SK-N-SH (cell line): ENCODE measurements around the gene SMIM28. TPM values are rescaled to one million over a fixed set of nuclear protein-coding genes. Genes with fewer than 3 reads are reported as not detected.

Experiments used
- CTCF ChIA-PET: fragments of 300-600, 350-600 bp; formaldehyde crosslinking; extraction: SDS; loops from one replicate; lab custom pipeline; 2021; lab: Yijun Ruan, JAX
- POLR2A ChIA-PET: fragments of 350-600 bp; sonication (Branson Sonifier 250); formaldehyde crosslinking; extraction: SDS; loops from one replicate; lab custom pipeline; 2020; ENCODE audit warnings: antibody characterized with exemption, inconsistent platforms; lab: Yijun Ruan, JAX
- DNase-seq: peaks from one replicate; pipeline ENCODE4 v3.0.0; 2012
- H2AFZ ChIP-seq: fragments of 200-600 bp; sonication (generic); 2 replicates; pipeline ENCODE4 v1.8.1; 2016; ENCODE audit warnings: antibody characterized with exemption, mild to moderate bottlenecking, low read depth
- H3F3A ChIP-seq: fragments of 200-600 bp; sonication (generic); replicated peaks from 2 replicates; pipeline ENCODE3; 2016; ENCODE audit warnings: antibody characterized with exemption, mild to moderate bottlenecking; ENCODE audit not compliant: insufficient read depth
- H3K27ac ChIP-seq, 2 experiments: fragments of 200-500 bp in 1 of 2; fragments of 200-600 bp in 1 of 2; sonication (Bioruptor generic) in 1 of 2; sonication (generic), shearing (Covaris generic) in 1 of 2; 2 replicates each; pipeline versions ENCODE4 v1.5.1 to v1.6.1; 2014 to 2016; ENCODE audit warnings: low read depth in 2 of 2, inconsistent platforms in 1 of 2, low read length in 1 of 2, mild to moderate bottlenecking in 1 of 2, mixed read lengths in 1 of 2
- H3K27me3 ChIP-seq: fragments of 200-600 bp; sonication (generic), shearing (Covaris generic); 2 replicates; pipeline ENCODE4 v1.6.1; 2016; ENCODE audit warnings: mixed run types; ENCODE audit not compliant: insufficient read depth
- H3K36me3 ChIP-seq, 2 experiments: fragments of 200-500 bp in 1 of 2; fragments of 200-600 bp in 1 of 2; sonication (Bioruptor generic) in 1 of 2; sonication (generic) in 1 of 2; replicated peaks in 1 of 2; 2 replicates each; pipeline versions ENCODE3 to v1.5.1; 2014 to 2016; ENCODE audit warnings: low read length in 1 of 2, mild to moderate bottlenecking in 1 of 2; ENCODE audit not compliant: insufficient read depth in 2 of 2, control insufficient read depth in 1 of 2
- H3K4me1 ChIP-seq, 2 experiments: fragments of 200-500 bp in 1 of 2; fragments of 200-600 bp in 1 of 2; sonication (Bioruptor generic) in 1 of 2; sonication (generic), shearing (Covaris generic) in 1 of 2; 2 replicates each; pipeline versions ENCODE4 v1.5.1 to v1.6.1; 2014 to 2016; ENCODE audit warnings: low read depth in 1 of 2, low read length in 1 of 2, mixed run types in 1 of 2; ENCODE audit not compliant: insufficient read depth in 2 of 2, control insufficient read depth in 1 of 2
- H3K4me2 ChIP-seq: fragments of 200-600 bp; sonication (generic), shearing (Covaris generic); 2 replicates; pipeline ENCODE4 v1.6.1; 2017; ENCODE audit warnings: mixed run types
- H3K4me3 ChIP-seq, 2 experiments: fragments of 200-500 bp in 1 of 2; fragments of 200-600 bp in 1 of 2; sonication (Bioruptor generic) in 1 of 2; sonication (generic), shearing (Covaris generic) in 1 of 2; 2 replicates each; pipeline versions ENCODE4 v1.5.1 to v1.8.1; 2014 to 2016; ENCODE audit warnings: low read depth in 2 of 2, inconsistent platforms in 1 of 2, low read length in 1 of 2, mild to moderate bottlenecking in 1 of 2, mixed read lengths in 1 of 2, moderate library complexity in 1 of 2
- H3K79me2 ChIP-seq: fragments of 200-600 bp; sonication (generic); 2 replicates; pipeline ENCODE4 v1.8.1; 2017; ENCODE audit warnings: mild to moderate bottlenecking; ENCODE audit not compliant: insufficient read depth
- H3K9ac ChIP-seq: fragments of 200-600 bp; sonication (generic); 2 replicates; pipeline ENCODE4 v1.6.1; 2017; ENCODE audit warnings: mixed run types
- H3K9me2 ChIP-seq: fragments of 200-600 bp; sonication (generic); 2 replicates; pipeline ENCODE4 v1.6.1; 2017; ENCODE audit warnings: mixed run types
- H3K9me3 ChIP-seq: fragments of 200-600 bp; sonication (generic); 2 replicates; pipeline ENCODE4 v1.6.1; 2017; ENCODE audit warnings: mixed run types, mild to moderate bottlenecking, moderate library complexity
- H4K20me1 ChIP-seq: fragments of 200-600 bp; sonication (generic); 2 replicates; pipeline ENCODE4 v1.6.1; 2017; ENCODE audit warnings: mild to moderate bottlenecking, mixed run types; ENCODE audit not compliant: insufficient read depth
- FOSL2 ChIP-seq: IDR thresholded peaks from 2 replicates; pipeline ENCODE4 v1.4.0; 2012; ENCODE audit warnings: low read depth, mild to moderate bottlenecking, moderate library complexity, borderline replicate concordance
- FOXJ3 ChIP-seq: sonication (generic); formaldehyde crosslinking; IDR thresholded peaks from 2 replicates; pipeline ENCODE4 v1.5.1; 2020; ENCODE audit warnings: mild to moderate bottlenecking, missing genetic modification reagents
- FOXM1 ChIP-seq: IDR thresholded peaks from 2 replicates; pipeline ENCODE4 v1.4.0; 2012; ENCODE audit warnings: low read depth, mild to moderate bottlenecking
- GABPA ChIP-seq: IDR thresholded peaks from 2 replicates; pipeline ENCODE4 v1.4.0; 2012; ENCODE audit warnings: low read depth, mild to moderate bottlenecking
- GATA2 ChIP-seq: sonication (generic); formaldehyde crosslinking; IDR thresholded peaks from 2 replicates; pipeline ENCODE4 v1.5.0; 2020; ENCODE audit warnings: mild to moderate bottlenecking, missing genetic modification reagents
- JUND ChIP-seq: IDR thresholded peaks from 2 replicates; pipeline ENCODE4 v1.4.0; 2012
- MEF2A ChIP-seq: IDR thresholded peaks from 2 replicates; pipeline ENCODE4 v1.4.0; 2012; ENCODE audit warnings: low read depth, borderline replicate concordance
- NRF1 ChIP-seq: IDR thresholded peaks from 2 replicates; pipeline ENCODE4 v1.6.1; 2012; ENCODE audit warnings: low read depth, mild to moderate bottlenecking, low read length
- POLR2AphosphoS5 ChIP-seq: IDR thresholded peaks from 2 replicates; pipeline ENCODE4 v1.6.1; 2012; ENCODE audit warnings: low read depth, low read length
- RCOR1 ChIP-seq: fragments of 150-350 bp; IDR thresholded peaks from 2 replicates; pipeline ENCODE4 v1.6.1; 2017; ENCODE audit warnings: antibody characterized with exemption, low read length
- RFX5 ChIP-seq: IDR thresholded peaks from 2 replicates; pipeline ENCODE4 v1.6.1; 2012; ENCODE audit warnings: mild to moderate bottlenecking, improper control_type of control experiment, low read length
- RXRA ChIP-seq: IDR thresholded peaks from 2 replicates; pipeline ENCODE4 v1.4.0; 2012; ENCODE audit warnings: low read depth, mild to moderate bottlenecking, borderline replicate concordance
- SMC3 ChIP-seq: IDR thresholded peaks from 2 replicates; pipeline ENCODE4 v1.6.1; 2012; ENCODE audit warnings: low read depth, low read length, improper control_type of control experiment
- TAF1 ChIP-seq: IDR thresholded peaks from 2 replicates; pipeline ENCODE4 v1.6.1; 2012; ENCODE audit warnings: low read depth, mild to moderate bottlenecking, low read length, moderate library complexity, borderline replicate concordance
- TCF12 ChIP-seq: IDR thresholded peaks from 2 replicates; pipeline ENCODE4 v1.4.0; 2012
- WGBS: methylation state at CpG from one replicate; pipeline ENCODE4 v1.1.6; 2017; ENCODE audit warnings: low lambda C conversion rate; 5-methylcytosine and 5-hydroxymethylcytosine counted together
- polyA plus RNA-seq, 3 experiments: library from polyadenylated mRNA; depleted of rRNA; stranded (reverse); fragments of >200 nt; gene quantifications; 2 replicates each; pipeline ENCODE4 v1.2.3, GENCODE V29; 2012
- TF ChIP-seq, protein P1 (sequence below): fragments of 150-350 bp; IDR thresholded peaks from 2 replicates; pipeline ENCODE4 v1.6.1; 2016; ENCODE audit warnings: mild to moderate bottlenecking, low read depth, low read length
- TF ChIP-seq, protein P2 (sequence below): IDR thresholded peaks from 2 replicates; pipeline ENCODE4 v1.4.0; 2012; ENCODE audit warnings: low read depth, borderline replicate concordance
- TF ChIP-seq, protein P3 (sequence below): IDR thresholded peaks from 2 replicates; pipeline ENCODE4 v1.4.0; 2012; ENCODE audit warnings: low read depth
- TF ChIP-seq, protein P4 (sequence below): IDR thresholded peaks from 2 replicates; pipeline ENCODE4 v1.6.1; 2012; ENCODE audit warnings: mild to moderate bottlenecking, low read depth, low read length, moderate library complexity

The SMIM28 gene
- polyA plus RNA-seq, 1 of the 3 experiments (the other 2 are of a cell fraction), result not detected

DNA sequence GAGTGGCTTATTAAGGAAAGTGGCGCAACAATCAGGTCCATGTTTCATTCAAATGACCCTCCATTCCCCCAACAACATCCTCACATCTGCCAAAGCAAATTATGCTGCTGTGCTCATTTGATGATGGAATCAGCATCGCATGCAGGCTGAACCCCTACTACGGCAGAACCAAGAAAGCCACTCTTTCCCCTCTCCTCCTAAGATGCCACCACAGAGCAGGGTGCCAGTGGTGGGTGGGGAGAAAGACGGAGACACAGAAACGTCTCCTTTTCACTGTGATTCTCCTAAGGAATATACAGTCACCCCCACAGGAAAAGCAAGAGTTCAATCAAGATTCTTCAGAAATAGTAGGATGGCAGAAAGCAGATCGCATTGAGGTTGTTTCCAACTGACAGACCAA is 43.4 kb downstream of the SMIM28 start (continued):
- TF ChIP-seq, protein P1, sequence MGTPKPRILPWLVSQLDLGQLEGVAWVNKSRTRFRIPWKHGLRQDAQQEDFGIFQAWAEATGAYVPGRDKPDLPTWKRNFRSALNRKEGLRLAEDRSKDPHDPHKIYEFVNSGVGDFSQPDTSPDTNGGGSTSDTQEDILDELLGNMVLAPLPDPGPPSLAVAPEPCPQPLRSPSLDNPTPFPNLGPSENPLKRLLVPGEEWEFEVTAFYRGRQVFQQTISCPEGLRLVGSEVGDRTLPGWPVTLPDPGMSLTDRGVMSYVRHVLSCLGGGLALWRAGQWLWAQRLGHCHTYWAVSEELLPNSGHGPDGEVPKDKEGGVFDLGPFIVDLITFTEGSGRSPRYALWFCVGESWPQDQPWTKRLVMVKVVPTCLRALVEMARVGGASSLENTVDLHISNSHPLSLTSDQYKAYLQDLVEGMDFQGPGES, result no peak
- no peak for TF ChIP-seq JUND
- TF ChIP-seq, protein P2, sequence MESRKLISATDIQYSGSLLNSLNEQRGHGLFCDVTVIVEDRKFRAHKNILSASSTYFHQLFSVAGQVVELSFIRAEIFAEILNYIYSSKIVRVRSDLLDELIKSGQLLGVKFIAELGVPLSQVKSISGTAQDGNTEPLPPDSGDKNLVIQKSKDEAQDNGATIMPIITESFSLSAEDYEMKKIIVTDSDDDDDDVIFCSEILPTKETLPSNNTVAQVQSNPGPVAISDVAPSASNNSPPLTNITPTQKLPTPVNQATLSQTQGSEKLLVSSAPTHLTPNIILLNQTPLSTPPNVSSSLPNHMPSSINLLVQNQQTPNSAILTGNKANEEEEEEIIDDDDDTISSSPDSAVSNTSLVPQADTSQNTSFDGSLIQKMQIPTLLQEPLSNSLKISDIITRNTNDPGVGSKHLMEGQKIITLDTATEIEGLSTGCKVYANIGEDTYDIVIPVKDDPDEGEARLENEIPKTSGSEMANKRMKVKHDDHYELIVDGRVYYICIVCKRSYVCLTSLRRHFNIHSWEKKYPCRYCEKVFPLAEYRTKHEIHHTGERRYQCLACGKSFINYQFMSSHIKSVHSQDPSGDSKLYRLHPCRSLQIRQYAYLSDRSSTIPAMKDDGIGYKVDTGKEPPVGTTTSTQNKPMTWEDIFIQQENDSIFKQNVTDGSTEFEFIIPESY, result no peak
- TF ChIP-seq, protein P3, sequence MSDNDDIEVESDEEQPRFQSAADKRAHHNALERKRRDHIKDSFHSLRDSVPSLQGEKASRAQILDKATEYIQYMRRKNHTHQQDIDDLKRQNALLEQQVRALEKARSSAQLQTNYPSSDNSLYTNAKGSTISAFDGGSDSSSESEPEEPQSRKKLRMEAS, result no peak
- TF ChIP-seq RCOR1, result no peak
- TF ChIP-seq FOSL2, result no peak
- TF ChIP-seq NRF1, result no peak
- TF ChIP-seq FOXJ3, result no peak
- TF ChIP-seq MEF2A, result no peak

DNA sequence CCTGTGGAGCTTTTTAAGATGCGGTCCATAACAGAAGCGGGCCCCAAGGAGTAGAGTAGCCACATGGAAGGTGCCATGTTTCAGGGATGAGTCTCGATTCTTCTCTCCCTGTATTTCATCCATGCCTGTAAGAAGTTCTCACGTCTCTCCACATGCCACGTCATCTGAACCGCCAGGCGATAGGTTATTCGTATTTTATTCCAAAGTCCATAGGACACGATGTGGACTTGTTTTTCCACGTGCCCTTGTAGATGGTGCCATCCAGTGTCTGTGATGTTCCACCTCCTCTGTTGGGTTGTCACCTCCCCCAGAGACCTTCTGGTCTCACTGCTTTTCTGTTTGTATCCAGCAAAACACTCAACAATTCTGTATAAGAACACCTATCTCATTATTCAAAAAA is 43.9 kb downstream of the SMIM28 start:
- H3K4me2 ChIP-seq, result no peak overlapping the region
- H2AFZ ChIP-seq, result no peak overlapping the region
- H3K9me3 ChIP-seq, result no peaks in the 10 kb centered on the region
- H3K27ac ChIP-seq, result no peak overlapping the region
- no peak for DNase-seq
- H3K4me3 ChIP-seq, result no peak overlapping the region
- ChIA-PET POLR2A (no interaction called here), CTCF (interaction anchor here (1.6 kb wide), 1 partner anchor 18 kb away, joined by 6 read pairs; the partner anchor contains the start of gene HEBP2)
- WGBS, result 31% methylated on average over 10 of the region's 10 CpGs
- H3K27me3 ChIP-seq, result peaks cover 16% of the 10 kb centered on the region; the same call in 1 of the 2 replicates
- peaks cover 0 to 8% of the 10 kb centered on the region in 2 experiments; a peak in 1 of 4 replicates for H3K4me1 ChIP-seq
- H3K9ac ChIP-seq, result no peak overlapping the region
- no peaks in the 10 kb centered on the region for H3F3A ChIP-seq
- no peaks in the 10 kb centered on the region for H4K20me1 ChIP-seq
- TF ChIP-seq SMC3 (no peak), FOXM1 (no peak), GATA2 (no peak), POLR2AphosphoS5 (no peak), TAF1 (no peak), GABPA (no peak), TCF12 (no peak), RXRA (no peak), RFX5 (no peak)
- TF ChIP-seq, protein P4, sequence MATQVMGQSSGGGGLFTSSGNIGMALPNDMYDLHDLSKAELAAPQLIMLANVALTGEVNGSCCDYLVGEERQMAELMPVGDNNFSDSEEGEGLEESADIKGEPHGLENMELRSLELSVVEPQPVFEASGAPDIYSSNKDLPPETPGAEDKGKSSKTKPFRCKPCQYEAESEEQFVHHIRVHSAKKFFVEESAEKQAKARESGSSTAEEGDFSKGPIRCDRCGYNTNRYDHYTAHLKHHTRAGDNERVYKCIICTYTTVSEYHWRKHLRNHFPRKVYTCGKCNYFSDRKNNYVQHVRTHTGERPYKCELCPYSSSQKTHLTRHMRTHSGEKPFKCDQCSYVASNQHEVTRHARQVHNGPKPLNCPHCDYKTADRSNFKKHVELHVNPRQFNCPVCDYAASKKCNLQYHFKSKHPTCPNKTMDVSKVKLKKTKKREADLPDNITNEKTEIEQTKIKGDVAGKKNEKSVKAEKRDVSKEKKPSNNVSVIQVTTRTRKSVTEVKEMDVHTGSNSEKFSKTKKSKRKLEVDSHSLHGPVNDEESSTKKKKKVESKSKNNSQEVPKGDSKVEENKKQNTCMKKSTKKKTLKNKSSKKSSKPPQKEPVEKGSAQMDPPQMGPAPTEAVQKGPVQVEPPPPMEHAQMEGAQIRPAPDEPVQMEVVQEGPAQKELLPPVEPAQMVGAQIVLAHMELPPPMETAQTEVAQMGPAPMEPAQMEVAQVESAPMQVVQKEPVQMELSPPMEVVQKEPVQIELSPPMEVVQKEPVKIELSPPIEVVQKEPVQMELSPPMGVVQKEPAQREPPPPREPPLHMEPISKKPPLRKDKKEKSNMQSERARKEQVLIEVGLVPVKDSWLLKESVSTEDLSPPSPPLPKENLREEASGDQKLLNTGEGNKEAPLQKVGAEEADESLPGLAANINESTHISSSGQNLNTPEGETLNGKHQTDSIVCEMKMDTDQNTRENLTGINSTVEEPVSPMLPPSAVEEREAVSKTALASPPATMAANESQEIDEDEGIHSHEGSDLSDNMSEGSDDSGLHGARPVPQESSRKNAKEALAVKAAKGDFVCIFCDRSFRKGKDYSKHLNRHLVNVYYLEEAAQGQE, result no peak
- TF ChIP-seq, protein P3, result no peak
- no peaks in the 10 kb centered on the region for H3K36me3 ChIP-seq
- no peaks in the 10 kb centered on the region for H3K9me2 ChIP-seq
- no peaks in the 10 kb centered on the region for H3K79me2 ChIP-seq
